ENCODE results near the gene KIAA1671. TPM values are rescaled to one million over a fixed set of nuclear protein-coding genes. Genes with fewer than 3 reads are reported as not detected.

The KIAA1671 gene
- total RNA-seq, 4 donors from 2014 or later: 83.1 to 162 (median 105) TPM

- in situ Hi-C loops (cut with MboI; ENCODE audit: low pct_ligation_motif_present in 1 of 4, low pct_unique_long_range_greater_than_20kb in 1 of 4, low sequenced_read_pairs in 3 of 4) (no loop called here), intact Hi-C loops (cut with DNase I; ENCODE audit: low total_unique reads) (no loop called here)
- 28% methylated on average over 2 of the region's 2 CpGs; no CpG with 5 or more reads in 1 of the 2 donors for WGBS, 2 donors (ENCODE audit: low coverage in 1 of 2)
- peak; percentile 59 for DNase-seq
- Histone ChIP-seq H3K9me3 (no peaks in the 10 kb centered on the region), H3K36me3 (no peaks in the 10 kb centered on the region), H3K27me3 (no peaks in the 10 kb centered on the region), H3K4me1 (peaks cover 6 to 63% (median 32%) of the 10 kb centered on the region in 4 donors), H3K4me3 (no peak overlapping the region), H3K27ac (peak overlapping the region in 2 of 4 donors; percentile 10 to 14)
- TF ChIP-seq POLR2A (IDR thresholded peaks at IDR 0.05): no peak
- TF ChIP-seq POLR2AphosphoS5 (IDR thresholded peaks at IDR 0.05): no peak
- TF ChIP-seq CTCF (IDR thresholded peaks at IDR 0.05): no peak
- no peak for TF ChIP-seq EP300 (IDR thresholded peaks at IDR 0.05; ENCODE audit: low read depth)
These were observed 186.5 kb downstream of the KIAA1671 start for GRCh38 chr22:25139062-25139461.

- no peaks in the 10 kb centered on the region for H3K9me3 ChIP-seq
- H3K4me1 ChIP-seq: peaks cover 0 to 35% (median 17%) of the 10 kb centered on the region in 4 donors
- WGBS, 2 donors (ENCODE audit: low coverage in 1 of 2): 79% methylated on average over 7 of the region's 7 CpGs; no CpG with 5 or more reads in 1 of the 2 donors
- intact Hi-C loops (cut with DNase I; ENCODE audit: low total_unique reads) (no loop called here), in situ Hi-C loops (cut with MboI; ENCODE audit: low pct_ligation_motif_present in 1 of 4, low pct_unique_long_range_greater_than_20kb in 1 of 4, low sequenced_read_pairs in 3 of 4) (no loop called here)
- no peak overlapping the region for H3K27ac ChIP-seq
- no peak overlapping the region for H3K4me3 ChIP-seq
- no peaks in the 10 kb centered on the region for H3K27me3 ChIP-seq
- TF ChIP-seq CTCF (IDR thresholded peaks at IDR 0.05) (no peak), POLR2AphosphoS5 (IDR thresholded peaks at IDR 0.05) (no peak), POLR2A (IDR thresholded peaks at IDR 0.05) (no peak), EP300 (IDR thresholded peaks at IDR 0.05; ENCODE audit: low read depth) (no peak)
- H3K36me3 ChIP-seq: no peaks in the 10 kb centered on the region
- no peak for DNase-seq
These were observed 189.6 kb downstream of the KIAA1671 start for GRCh38 chr22:25142102-25142501.

- Histone ChIP-seq H3K27ac (no peak overlapping the region), H3K4me3 (no peak overlapping the region), H3K9me3 (no peaks in the 10 kb centered on the region), H3K4me1 (peaks cover 9 to 36% (median 23%) of the 10 kb centered on the region in 4 donors), H3K27me3 (no peaks in the 10 kb centered on the region), H3K36me3 (no peaks in the 10 kb centered on the region)
- DNase-seq: no peak
- 65 to 79% methylated on average over 4 to 5 of the region's 5 CpGs for WGBS, 2 donors (ENCODE audit: low coverage in 1 of 2)
- in situ Hi-C loops (cut with MboI; ENCODE audit: low pct_ligation_motif_present in 1 of 4, low pct_unique_long_range_greater_than_20kb in 1 of 4, low sequenced_read_pairs in 3 of 4): no loop called here
- TF ChIP-seq POLR2A (IDR thresholded peaks at IDR 0.05) (no peak), POLR2AphosphoS5 (IDR thresholded peaks at IDR 0.05) (no peak), EP300 (IDR thresholded peaks at IDR 0.05; ENCODE audit: low read depth) (no peak), CTCF (IDR thresholded peaks at IDR 0.05) (no peak)
- intact Hi-C loops (cut with DNase I; ENCODE audit: low total_unique reads): no loop called here
These were observed 190.9 kb downstream of the KIAA1671 start for GRCh38 chr22:25143156-25144076.

GRCh38 chr22:25144522-25144921 lies 192.0 kb downstream of the KIAA1671 start:
- H3K4me1 ChIP-seq: peaks cover 10 to 33% (median 26%) of the 10 kb centered on the region in 4 donors

More at GRCh38 chr22:25144522-25144921, 192.0 kb downstream of the KIAA1671 start:
- Histone ChIP-seq H3K9me3 (no peaks in the 10 kb centered on the region), H3K36me3 (no peaks in the 10 kb centered on the region), H3K27me3 (no peaks in the 10 kb centered on the region), H3K4me3 (no peak overlapping the region), H3K27ac (no peak overlapping the region)
- no peak for TF ChIP-seq CTCF (IDR thresholded peaks at IDR 0.05)
- no peak for TF ChIP-seq POLR2A (IDR thresholded peaks at IDR 0.05)
- TF ChIP-seq POLR2AphosphoS5 (IDR thresholded peaks at IDR 0.05): no peak
- TF ChIP-seq EP300 (IDR thresholded peaks at IDR 0.05; ENCODE audit: low read depth): no peak
- WGBS, 2 donors (ENCODE audit: low coverage in 1 of 2): 50 to 53% methylated on average over 2 of the region's 2 CpGs
- in situ Hi-C loops (cut with MboI; ENCODE audit: low pct_ligation_motif_present in 1 of 4, low pct_unique_long_range_greater_than_20kb in 1 of 4, low sequenced_read_pairs in 3 of 4): no loop called here
- intact Hi-C loops (cut with DNase I; ENCODE audit: low total_unique reads): no loop called here
- DNase-seq: no peak

Data from transverse colon (tissue), 4 donors.